Measurements from ENCODE around the gene CHMP3.
A peak's percentile ranks its signal among the peaks of the same experiment; 100 is the strongest.

Gene CHMP3

GRCh38 chr2:86466306-86466705, 96.9 kb downstream of the CHMP3 start:
- no peak for DNase-seq (ENCODE audit: low read depth)

- no peak for DNase-seq (ENCODE audit: low read depth)
Measured at GRCh38 chr2:86464652-86465051, 98.6 kb downstream of the CHMP3 start.

GRCh38 chr2:86461042-86461743, 102.0 kb downstream of the CHMP3 start:
- DNase-seq (ENCODE audit: low read depth) = no peak

- no peak for DNase-seq (ENCODE audit: low read depth)
Measured at GRCh38 chr2:86455181-86455580, 108.1 kb downstream of the CHMP3 start.

- DNase-seq (ENCODE audit: low read depth) = no peak
Measured at GRCh38 chr2:86454238-86454637, 109.0 kb downstream of the CHMP3 start.

- DNase-seq (ENCODE audit: low read depth) = peak; percentile 26
Measured at GRCh38 chr2:86453836-86454235, 109.4 kb downstream of the CHMP3 start.
